ENCODE data around the gene WDR70.

DNA sequence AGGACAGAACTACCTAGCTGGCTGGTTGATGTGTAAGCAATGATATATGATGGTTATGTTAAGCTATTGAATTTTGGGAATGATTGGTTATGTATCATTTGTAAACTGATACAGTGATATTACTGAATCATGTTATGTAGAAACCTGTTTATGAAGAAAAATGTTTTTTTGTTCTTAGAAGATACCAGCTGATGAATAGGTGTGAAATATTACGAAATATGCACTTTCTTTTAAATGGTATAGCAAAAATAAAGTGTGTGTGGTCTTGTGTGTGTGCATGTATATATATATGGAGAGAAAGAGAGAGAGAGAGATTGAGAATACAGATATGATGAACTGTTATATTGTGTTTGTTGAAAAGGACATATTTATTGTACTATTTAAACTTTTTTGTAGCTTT is 164.1 kb downstream of the WDR70 start:
- no peak for TF ChIP-seq ZFX (IDR thresholded peaks at IDR 0.05)
- TF ChIP-seq, protein P1, sequence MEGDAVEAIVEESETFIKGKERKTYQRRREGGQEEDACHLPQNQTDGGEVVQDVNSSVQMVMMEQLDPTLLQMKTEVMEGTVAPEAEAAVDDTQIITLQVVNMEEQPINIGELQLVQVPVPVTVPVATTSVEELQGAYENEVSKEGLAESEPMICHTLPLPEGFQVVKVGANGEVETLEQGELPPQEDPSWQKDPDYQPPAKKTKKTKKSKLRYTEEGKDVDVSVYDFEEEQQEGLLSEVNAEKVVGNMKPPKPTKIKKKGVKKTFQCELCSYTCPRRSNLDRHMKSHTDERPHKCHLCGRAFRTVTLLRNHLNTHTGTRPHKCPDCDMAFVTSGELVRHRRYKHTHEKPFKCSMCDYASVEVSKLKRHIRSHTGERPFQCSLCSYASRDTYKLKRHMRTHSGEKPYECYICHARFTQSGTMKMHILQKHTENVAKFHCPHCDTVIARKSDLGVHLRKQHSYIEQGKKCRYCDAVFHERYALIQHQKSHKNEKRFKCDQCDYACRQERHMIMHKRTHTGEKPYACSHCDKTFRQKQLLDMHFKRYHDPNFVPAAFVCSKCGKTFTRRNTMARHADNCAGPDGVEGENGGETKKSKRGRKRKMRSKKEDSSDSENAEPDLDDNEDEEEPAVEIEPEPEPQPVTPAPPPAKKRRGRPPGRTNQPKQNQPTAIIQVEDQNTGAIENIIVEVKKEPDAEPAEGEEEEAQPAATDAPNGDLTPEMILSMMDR (conservative IDR thresholded peaks at IDR 0.05), result no peak

Measured in C4-2B (cell line).